PFSK-1 (cell line): ENCODE results near the gene LAD1.

Source experiments
- FOXP2 ChIP-seq: optimal IDR thresholded peaks from 2 replicates; pipeline ENCODE3; 2011; ENCODE audit warnings: borderline replicate concordance, control low read depth, inconsistent platforms; ENCODE audit not compliant: insufficient read depth; ENCODE audit errors: extremely low read length, extremely low read depth
- POLR2AphosphoS5 ChIP-seq: IDR thresholded peaks from 2 replicates; pipeline ENCODE4 v1.6.1; 2012; ENCODE audit warnings: low read depth, mild to moderate bottlenecking, control low read depth, low read length, moderate library complexity
- SIN3A ChIP-seq: IDR thresholded peaks from 2 replicates; pipeline ENCODE4 v1.6.1; 2012; ENCODE audit warnings: mild to moderate bottlenecking, low read length, moderate library complexity, borderline replicate concordance; ENCODE audit not compliant: insufficient read depth
- TAF1 ChIP-seq: IDR thresholded peaks from 2 replicates; pipeline ENCODE4 v1.6.1; 2012; ENCODE audit warnings: low read length, control low read depth, borderline replicate concordance; ENCODE audit not compliant: insufficient read depth
- TF ChIP-seq, protein P1 (sequence below), 2 experiments: IDR thresholded peaks; 2 replicates each; pipeline versions ENCODE4 v1.6.1 to v1.8.0; 2011 to 2012; ENCODE audit warnings: low read depth in 2 of 2, low read length in 2 of 2, control low read depth in 1 of 2, inconsistent platforms in 1 of 2, mild to moderate bottlenecking in 1 of 2, moderate library complexity in 1 of 2; ENCODE audit not compliant: insufficient read depth in 1 of 2

Gene LAD1

DNA sequence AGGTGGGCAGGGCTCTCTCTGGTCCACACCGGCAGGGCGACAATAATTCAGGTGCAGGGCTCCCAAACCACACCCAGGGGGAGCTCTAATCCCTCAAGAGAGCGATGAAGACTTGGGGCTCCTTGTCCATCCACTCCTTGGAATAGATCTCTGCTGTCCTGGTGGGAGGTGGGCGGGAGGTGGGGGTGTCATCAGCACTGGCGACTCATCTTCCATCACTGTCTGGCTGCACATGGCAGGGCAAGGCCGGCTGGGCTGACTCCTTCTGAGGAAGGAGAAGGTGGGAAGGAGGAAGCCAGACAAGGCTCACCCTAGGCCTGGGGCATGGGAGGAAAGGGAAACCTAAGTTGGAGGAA is 50.9 kb downstream of the LAD1 start:
- TF ChIP-seq FOXP2, result no peak
- TF ChIP-seq TAF1, result no peak
- TF ChIP-seq POLR2AphosphoS5, result no peak
- no peak for TF ChIP-seq SIN3A

DNA sequence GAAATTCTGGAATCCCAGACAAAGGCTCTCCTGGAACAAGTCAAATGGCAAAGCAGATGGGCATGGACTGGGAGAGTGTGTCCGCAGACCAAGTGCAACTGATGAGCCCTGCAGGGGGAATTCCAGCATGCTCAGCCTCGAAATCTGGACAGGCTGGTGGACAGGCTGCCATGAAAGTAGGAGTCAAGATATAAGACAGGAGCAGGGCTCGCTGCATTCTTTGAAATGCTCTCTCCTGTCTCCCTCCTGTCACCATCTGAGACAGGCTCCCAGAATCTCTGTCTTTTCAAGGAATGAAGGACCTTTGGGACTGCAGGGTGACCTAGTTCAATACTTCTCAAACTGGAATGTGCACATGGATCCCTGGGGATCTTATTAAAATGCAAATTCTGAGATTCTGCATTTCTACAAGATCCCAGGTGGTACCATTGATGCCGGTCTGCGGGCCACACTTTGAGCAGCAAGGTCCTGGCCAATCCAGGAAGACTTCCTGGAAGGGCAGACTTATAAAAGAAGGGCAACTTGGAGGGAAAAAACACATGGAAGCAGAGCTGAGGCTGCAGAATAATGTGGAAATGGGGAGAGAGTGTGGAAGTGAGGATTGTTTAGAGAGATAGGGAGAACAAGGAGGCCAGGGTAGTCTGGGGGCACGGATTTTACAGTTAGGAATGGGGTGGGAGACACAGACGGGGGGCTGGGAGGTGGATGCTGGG is 51.5 kb downstream of the LAD1 start:
- TF ChIP-seq, protein P1, sequence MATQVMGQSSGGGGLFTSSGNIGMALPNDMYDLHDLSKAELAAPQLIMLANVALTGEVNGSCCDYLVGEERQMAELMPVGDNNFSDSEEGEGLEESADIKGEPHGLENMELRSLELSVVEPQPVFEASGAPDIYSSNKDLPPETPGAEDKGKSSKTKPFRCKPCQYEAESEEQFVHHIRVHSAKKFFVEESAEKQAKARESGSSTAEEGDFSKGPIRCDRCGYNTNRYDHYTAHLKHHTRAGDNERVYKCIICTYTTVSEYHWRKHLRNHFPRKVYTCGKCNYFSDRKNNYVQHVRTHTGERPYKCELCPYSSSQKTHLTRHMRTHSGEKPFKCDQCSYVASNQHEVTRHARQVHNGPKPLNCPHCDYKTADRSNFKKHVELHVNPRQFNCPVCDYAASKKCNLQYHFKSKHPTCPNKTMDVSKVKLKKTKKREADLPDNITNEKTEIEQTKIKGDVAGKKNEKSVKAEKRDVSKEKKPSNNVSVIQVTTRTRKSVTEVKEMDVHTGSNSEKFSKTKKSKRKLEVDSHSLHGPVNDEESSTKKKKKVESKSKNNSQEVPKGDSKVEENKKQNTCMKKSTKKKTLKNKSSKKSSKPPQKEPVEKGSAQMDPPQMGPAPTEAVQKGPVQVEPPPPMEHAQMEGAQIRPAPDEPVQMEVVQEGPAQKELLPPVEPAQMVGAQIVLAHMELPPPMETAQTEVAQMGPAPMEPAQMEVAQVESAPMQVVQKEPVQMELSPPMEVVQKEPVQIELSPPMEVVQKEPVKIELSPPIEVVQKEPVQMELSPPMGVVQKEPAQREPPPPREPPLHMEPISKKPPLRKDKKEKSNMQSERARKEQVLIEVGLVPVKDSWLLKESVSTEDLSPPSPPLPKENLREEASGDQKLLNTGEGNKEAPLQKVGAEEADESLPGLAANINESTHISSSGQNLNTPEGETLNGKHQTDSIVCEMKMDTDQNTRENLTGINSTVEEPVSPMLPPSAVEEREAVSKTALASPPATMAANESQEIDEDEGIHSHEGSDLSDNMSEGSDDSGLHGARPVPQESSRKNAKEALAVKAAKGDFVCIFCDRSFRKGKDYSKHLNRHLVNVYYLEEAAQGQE (IDR thresholded peaks at IDR 0.05; ENCODE audit: insufficient read depth in 1 of 2, low read depth in 2 of 2, low read length in 2 of 2), result no peak
- TF ChIP-seq TAF1, result no peak
- TF ChIP-seq SIN3A, result no peak
- TF ChIP-seq FOXP2, result no peak
- no peak for TF ChIP-seq POLR2AphosphoS5

DNA sequence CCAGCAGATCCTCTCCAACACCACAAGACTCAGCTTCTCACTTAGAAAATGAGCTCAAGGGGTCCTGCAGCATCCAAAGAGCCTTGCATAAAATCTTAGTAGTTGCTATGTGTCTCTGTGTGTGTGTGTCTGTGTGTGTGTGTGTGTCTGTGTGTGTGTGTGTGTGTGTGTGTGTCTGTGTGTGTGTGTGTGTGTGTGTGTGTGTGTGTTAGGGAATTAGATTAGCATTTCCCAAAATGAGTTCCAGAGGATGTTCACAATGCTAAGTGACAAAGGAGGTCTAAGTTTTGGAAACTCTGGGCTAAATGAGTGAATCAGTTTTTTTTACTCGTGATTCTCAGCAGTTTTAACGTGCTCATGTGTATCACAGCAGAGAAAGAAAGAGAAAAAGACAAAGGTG is 52.1 kb downstream of the LAD1 start:
- TF ChIP-seq TAF1, result no peak
- no peak for TF ChIP-seq SIN3A
- TF ChIP-seq, protein P1 (IDR thresholded peaks at IDR 0.05; ENCODE audit: insufficient read depth in 1 of 2, low read depth in 2 of 2, low read length in 2 of 2), result no peak
- TF ChIP-seq FOXP2, result no peak
- TF ChIP-seq POLR2AphosphoS5, result no peak

DNA sequence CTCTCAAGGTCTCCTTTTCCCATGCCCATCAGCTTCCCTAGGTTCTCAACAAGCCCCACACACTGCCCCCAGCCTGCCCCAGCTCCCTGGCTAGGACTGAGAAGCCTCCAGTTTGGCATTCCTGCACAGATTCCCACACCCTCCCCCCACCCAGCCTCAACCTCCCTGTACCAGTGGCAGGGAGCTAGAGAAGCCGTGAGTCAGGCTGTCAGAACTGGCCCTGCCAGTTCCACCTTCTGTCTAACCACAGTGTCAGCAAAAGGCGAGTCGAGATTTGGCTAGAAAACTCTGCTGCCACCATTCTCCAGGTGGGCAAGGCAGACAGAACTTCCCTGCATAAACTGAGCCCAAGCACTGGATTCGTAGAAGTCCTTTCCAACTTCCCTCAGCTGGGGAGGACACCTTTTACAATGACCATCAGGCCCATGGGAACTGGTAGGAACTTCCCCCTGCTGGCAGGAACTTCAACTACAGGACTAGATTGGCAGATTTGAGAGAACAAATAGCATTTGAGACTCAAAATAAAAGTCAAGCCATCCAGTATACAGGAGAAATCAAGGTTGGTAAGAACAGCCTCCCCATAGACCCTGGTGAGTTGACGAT is 52.7 kb downstream of the LAD1 start:
- TF ChIP-seq TAF1 (no peak), FOXP2 (no peak), POLR2AphosphoS5 (no peak), SIN3A (no peak)
- TF ChIP-seq, protein P1 (IDR thresholded peaks at IDR 0.05; ENCODE audit: insufficient read depth in 1 of 2, low read depth in 2 of 2, low read length in 2 of 2), result no peak

DNA sequence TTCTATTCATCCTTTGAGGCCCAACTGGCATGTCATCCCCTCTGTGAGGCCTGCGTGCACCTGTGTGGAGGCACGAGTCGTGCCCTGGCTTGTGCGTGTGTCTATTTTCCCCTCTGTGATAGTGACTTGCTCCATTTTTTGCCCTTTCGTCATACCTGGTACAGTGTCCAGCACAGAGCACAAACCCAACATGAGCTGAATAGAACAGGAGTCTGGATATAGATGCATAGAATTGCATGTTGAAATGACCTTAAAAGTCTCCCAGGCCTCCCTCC is 54.1 kb downstream of the LAD1 start:
- TF ChIP-seq POLR2AphosphoS5 (no peak), FOXP2 (no peak)
- TF ChIP-seq, protein P1 (IDR thresholded peaks at IDR 0.05; ENCODE audit: insufficient read depth in 1 of 2, low read depth in 2 of 2, low read length in 2 of 2), result no peak
